Frontal cortex (tissue), 4 donors: ENCODE data around the gene GRIK4. TPM values are rescaled to one million over a fixed set of nuclear protein-coding genes. Genes with fewer than 3 reads are reported as not detected.
"Not testable (repeated sequence)": the region's sequence is repeated elsewhere in the genome, so short reads cannot be mapped to it uniquely, and the experiment has no call there.

Experiments
- DNase-seq, 2 donors: peaks; one replicate each; pipeline ENCODE4 v3.0.0; 2012; ENCODE audit warnings: low spot score in 2 of 2
- FAIRE-seq: peaks from 2 replicates; lab custom pipeline; 2012; peaks lifted over from hg19 to GRCh38; lab: Jason Lieb, UNC
- total RNA-seq: library from RNA; depleted of rRNA; stranded (reverse); fragments of >200 nt; gene quantifications from one replicate; pipeline ENCODE4 v1.2.3, GENCODE V29; 2014
- donor health status: control.
- donor health status: control.
- donor health status: control.

The GRIK4 gene
- total RNA-seq, 1 donor from 2014 or later, result 3.3 TPM

DNA sequence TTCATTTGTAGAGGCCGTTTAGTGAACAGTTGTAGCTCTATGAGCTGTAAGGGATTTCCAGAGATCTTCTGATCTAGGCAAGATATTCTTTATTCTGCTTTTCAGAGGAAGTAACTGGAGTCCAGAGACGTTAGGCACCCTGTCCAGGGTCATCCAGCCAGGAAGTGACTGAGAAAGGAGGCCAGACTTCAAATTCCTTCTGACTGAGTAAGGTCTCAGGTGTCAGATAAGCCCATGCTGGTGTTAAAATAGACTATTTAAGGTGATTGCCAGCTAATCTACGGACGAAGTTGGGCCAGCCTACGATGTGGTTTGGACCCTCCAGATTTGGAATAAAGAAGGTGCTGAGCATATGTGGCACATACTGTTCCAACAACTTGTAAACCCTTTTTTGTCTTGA, 54.6 kb downstream of the GRIK4 start:
- FAIRE-seq, result no peak

DNA sequence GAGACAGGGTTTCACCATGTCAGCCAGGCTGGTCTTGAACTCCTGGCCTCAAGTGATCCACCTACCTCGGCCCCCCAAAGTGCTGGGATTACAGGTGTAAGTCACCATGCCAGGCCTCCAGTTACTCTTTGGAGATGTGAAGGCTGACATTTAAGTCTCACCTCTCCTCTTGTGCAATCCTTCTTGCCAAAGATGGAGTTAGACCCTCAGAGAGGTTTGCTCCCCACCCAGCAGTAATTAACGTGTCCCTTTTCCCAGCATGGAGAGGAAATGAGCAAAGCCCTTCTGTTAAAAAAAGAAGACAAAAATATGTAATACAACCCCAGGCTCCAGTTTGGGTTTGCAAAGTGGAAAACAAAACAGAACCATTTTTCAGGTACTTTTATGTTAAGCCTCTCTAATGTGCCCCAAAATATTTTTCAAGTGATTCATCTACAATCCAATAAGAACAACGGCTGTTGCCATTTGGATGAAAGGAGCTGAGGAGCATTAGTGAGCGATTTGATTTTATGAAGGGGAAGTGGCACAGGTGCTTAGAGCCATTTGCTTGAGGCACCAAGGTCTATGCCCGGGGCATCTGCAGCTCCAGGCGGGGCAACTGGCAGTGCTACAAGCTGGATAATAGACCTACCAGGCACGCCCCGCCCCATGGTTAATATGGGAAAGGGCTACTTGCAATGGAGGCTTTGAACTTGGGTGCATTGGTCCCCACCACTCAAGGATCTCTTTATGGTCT, 57.2 kb downstream of the GRIK4 start:
- no peak for FAIRE-seq
- DNase-seq, result no peak

More for the DNA sequence above, 54.6 kb downstream of the GRIK4 start:
- DNase-seq, result no peak

DNA sequence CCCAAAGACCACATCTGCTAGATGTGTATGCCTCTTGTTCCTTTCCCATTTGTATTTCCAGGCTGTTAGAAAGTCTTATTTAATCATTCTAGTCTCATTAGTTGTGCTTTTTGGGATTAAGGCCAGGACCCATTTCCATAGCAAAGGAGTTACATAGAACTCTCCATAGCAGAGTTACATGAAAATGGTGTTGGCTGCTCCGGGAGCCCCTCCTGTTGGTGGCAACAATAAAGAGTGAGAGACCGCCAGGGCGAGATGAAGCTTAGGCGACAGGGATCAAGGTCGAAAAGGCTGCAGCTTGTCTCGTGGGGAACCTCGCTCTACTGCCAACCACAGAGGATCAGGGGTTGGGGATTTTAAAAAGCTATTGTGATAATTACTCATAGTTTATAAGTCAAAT, 58.3 kb downstream of the GRIK4 start:
- DNase-seq (no peak), FAIRE-seq (no peak)

DNA sequence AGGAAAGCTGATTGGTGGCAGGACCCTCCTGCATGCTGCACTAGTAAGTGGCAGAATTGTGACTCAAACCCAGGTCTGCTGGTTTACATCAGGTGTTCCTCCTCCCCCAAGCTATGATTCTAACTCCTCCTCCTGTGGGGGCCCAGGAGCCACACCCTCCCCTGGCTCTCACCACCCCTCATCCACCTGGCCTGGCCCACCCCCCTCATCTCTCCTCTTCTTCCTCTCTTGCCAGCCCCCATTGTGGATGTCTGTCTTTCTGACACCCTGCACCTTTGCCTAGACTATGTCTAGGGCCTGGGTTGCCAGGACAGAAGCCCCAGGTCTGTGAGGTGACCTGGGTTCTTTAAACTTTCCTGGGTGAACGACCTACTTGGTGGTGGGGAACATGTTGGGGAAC, 59.9 kb downstream of the GRIK4 start:
- FAIRE-seq, result no peak
- DNase-seq, result no peak

DNA sequence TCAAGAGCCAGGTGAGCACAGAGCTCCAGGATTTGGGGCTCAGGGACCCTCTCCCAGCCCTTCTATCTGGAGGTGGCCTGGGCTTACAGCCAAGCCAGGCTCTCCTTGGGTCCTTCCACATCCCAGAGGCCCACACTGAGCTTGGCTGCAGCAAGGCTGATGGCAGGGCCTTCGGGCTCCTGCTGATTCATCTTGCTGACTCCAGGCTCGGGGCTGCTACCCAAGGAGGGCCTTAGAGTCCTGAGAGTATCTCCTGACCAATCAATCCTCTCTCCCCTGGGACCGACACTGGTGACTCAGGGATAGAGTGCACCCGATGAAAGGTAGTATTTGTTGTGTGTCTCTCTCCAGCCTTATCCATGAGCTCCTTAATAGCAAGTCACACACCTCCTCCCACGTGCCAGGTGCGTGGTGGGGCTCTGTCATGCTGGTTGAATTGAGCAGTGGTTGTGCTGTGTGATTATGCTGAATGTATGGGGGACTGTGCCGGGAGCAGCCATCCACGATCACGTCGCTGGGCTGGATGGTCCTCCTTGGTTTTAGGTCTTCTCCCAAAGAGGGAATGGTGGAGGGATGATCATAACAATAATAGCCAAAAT, 62.3 kb downstream of the GRIK4 start:
- DNase-seq, result no peak
- no peak for FAIRE-seq

DNA sequence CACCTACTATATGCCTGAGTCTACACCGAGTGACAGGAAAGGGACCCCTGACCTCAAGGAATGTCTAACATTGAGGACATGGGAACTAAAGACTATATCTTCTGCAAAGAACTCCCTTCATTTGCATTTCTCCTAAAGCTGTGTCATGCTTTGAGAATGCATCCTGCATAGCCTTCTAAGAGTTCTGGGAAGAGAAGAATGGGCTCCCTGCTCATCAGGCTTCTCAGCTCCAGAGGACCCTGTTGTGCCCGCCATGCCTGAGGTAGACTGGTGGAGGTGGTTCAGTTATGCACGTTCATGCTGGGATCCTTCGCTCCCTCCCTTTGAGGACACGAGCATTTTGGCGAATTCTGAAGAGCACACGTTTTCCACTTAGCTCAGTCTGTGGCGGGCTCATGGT, 63.3 kb downstream of the GRIK4 start:
- FAIRE-seq, result no peak
- no peak for DNase-seq

DNA sequence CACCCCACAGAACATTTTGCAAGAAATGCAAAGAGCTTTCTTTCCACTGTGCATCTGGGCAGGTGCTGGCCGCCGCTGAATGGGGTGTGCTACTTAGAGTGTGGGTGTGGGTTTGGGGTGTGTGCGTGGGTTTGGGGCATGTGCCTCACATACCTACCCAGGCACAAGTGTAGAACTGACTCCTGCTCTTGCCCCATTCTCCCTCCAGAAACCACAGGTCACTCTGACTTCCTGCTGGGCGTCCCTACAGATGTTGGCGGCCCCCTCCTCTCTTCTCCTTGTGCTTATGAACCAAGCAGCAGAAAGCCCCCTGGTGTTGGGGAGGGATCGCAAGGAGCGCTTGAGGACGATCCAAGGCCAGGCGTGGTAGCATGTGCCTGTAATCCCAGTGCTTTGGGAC, 63.9 kb downstream of the GRIK4 start:
- FAIRE-seq (no peak), DNase-seq (no peak)

DNA sequence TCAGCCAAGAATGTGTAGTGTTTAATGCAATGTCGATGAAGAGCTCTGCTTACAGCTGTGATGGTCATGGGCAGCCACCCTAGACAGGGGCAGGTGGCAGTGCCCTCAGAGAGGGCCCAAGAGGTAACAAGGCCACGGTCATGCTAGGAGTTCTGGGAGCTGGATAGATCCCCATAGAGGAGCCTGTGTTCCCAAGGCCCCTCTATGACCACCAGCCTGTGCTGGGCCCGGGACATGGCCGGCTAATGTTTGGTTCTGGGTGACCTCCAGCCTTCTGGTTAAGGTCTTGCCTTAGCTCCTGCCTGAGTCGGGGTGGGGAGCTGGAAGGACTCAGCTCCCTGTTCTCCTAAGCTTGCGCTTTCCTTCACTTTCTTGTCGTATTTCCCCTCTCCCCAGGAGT, 65.1 kb downstream of the GRIK4 start:
- no peak for FAIRE-seq
- DNase-seq, result no peak

DNA sequence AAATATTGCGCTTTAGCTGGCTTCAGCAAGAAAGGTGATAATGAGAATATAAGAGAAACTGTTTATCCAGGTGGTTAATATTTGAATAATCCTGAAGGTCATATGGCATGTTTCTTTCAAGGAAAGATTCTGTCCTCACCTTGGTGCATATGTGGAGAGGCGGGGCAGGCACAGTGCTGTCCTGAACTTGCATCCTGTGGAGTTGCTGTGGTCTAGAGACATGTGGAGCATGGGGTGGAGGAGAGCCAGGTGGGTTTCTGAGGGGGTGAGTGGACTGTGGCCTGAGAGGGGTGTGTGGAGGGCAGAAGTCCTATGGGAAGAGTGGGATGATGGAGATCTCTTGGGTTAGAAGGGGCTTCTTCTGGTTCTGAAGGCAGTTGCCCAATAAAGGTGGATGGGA, 65.5 kb downstream of the GRIK4 start:
- FAIRE-seq, result no peak
- no peak for DNase-seq

DNA sequence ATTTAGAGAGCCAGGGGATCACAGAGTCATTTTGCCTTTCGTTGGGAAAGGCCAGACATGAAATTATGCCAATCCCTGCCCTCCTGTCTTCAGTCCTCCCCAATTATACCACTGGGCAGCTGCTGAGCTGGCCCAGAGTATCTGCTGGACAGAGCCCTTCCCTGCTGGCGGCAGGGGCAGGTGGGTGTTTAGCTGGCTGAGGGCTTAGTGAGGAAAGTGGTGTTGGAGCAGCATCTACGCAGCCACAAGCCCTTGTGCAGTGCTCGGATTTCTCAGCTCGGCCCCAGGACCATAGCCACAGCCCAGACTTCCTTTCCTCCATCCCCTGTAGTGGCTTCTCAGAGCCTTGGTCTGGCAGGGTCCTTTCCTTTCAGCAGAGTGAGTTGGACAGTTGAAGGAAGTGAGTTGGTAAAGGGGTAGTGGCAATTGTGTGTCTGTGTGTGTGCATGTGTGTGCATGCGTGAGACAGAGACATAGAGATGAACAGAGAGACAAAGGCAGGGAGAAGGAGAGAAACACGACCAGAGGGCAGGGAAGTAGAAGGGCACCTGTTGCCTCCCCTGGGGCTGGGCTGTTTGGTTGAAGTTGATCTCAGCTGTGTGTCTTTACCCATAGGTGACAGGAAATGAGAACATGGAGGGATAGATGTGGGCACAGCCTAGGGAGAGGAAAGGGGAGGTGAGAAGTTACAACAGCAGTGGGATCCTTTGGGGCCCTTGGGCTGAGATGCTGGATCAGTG, 66.2 kb downstream of the GRIK4 start:
- FAIRE-seq (no peak), DNase-seq (no peak)

DNA sequence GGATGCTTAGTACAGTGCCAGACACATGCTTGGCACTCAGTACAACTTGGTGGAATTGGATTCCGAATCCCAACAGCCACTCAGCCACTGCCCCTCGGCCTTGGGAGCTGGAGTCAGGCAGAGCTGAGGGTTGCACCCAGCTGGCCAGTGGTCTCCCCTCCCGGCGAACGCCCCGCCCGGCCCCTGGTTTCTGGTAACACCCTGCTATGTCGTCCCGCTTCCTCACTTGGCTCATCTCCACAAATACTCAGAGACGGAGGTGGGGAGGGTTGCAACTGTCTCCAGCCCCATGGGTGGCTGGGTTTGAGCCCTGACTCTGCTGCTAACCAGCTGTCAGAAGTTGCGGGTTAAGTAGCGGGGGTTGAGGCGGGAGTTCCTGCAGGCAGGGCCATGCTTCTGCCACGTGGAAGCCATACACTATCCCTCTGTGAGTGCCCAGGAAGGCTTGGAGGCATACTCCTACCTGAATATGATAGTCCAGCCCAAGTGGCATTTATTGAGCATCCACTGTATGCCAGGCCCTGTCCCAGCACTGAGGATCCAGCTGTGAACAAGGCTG, 67.1 kb downstream of the GRIK4 start:
- no peak for FAIRE-seq
- DNase-seq, result no peak

DNA sequence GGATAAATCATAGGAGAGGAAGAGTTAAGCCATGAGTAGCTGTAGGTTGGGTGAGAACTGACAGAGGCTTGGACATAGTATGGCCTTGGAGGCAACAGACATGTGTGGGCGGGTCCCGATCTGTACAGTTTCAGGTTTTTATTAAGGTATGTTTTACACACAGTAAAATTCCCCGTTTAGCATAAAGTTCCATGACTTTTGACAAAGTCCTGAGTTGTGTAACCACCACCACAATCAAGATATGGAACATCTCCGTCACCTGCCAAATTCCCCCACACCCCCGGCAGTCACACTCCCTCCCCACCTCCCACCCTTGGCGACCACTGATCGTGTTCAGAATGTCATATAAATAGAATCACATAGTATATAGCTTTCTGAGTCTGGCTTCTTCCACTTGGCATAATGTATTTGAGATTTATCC, 68.1 kb downstream of the GRIK4 start:
- FAIRE-seq (no peak), DNase-seq (no peak)

DNA sequence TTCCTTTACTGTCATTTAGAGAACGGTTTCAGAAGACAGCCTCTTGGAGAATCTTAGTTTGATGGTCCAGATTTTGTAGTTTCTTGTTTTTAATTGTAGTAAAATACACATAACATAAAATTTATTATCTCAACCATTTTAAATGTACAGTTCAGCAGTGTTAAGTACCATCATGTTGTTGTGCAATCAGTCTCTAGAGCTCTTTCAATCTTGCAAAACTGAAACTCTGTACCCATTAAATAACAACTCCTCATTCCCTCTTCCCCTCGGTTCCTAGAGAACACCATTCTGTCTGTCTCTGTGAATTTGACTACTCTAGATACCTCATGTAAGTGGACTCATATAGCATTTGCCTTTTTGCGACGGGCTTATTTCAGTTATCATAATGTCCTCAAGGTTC, 69.8 kb downstream of the GRIK4 start:
- FAIRE-seq, result no peak
- DNase-seq, result no peak

DNA sequence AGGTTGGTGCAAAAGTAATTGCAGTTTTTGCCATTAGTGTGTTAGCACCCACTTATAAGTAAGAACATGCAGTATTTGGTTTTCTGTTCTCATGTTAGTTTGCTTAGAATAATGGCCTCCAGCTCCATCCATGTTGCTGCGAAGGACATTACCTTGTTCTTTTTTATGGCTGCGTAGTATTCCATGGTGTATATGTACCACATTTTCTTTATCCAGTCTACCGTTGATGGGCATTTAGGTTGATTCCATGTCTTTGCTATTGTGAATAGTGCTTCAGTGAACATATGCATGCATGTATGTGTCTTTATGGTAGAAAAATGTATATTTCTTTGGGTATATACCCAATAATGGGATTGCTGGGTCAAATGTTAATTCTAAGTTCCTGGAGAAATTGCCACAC, 71.0 kb downstream of the GRIK4 start:
- DNase-seq, FAIRE-seq: not testable (repeated sequence)

DNA sequence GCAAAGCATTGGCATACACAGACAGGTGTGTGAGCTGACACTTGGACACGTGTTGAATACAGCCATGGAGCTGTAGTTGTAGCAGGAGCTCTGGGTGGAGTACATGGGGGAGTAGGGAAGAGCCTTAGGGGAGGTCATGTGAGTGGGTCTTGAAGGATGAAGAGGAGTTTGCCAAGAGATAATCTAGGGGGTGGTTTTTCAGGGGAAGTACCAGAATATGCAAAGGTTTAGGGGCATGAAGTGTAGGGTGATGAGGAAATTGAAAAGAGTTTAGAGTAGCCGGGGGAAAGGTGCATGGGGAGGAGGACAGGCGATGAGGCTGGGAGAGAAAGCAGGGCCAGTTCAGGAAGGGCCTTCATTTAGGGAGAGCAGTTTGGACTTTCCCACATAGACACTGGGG, 74.5 kb downstream of the GRIK4 start:
- no peak for DNase-seq
- FAIRE-seq, result no peak

DNA sequence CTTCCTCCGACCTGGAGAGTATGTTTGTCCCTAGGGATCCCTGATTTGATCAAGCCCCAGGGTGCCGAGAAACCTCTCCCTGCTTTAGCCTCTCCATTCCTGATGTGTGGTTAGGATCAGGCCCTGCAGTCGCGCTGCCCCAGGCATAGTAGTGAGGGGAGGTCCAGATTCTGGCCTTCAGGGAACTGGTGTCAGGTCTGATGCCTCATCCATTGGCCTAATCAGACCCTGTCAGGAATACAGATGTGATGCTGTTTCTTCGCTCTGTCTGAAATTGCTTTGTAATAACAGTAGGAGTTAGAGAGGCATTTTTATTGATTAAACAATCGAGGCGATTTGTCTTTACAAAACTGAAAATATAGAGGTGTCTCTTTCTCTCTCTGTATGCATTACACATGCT, 75.2 kb downstream of the GRIK4 start:
- no peak for DNase-seq
- FAIRE-seq, result no peak

DNA sequence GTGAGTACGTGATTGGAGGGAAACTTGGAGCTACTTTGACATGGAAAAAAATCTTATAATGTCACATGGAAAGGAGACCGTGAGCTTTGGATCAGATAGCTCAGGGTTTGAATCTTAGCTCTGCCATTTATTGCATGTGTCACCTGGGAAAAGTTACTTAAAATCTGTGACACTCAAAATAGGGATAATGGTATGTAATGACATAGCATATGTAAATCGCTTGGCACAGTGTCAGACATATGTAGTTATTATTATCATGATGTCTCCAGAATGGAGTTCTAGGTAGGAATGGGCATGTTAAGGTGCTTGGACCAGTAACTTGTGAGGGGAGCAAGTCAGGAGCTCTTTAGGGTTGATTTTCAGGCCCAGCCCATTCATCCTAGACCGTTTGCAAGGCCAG, 75.8 kb downstream of the GRIK4 start:
- FAIRE-seq (no peak), DNase-seq (no peak)

DNA sequence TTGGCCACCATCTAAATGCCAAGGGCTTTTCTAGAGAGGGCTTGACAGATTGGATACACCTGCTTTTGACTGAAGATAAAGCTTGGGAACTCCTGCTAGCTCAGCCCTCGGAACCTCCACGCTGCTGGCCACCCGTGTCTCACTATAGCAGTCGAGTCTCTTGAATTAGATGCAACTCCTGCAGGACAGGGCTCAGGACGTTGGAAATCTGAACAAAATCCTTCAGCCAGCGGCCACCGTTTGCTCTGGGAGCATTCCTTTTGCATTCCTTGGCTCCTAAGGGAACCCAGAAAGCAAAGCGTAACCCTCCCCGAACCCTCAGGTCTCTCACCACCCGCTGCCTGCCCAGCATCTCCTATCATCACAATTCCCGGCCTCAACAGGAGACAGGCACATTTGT, 77.8 kb downstream of the GRIK4 start:
- no peak for DNase-seq
- FAIRE-seq, result no peak

DNA sequence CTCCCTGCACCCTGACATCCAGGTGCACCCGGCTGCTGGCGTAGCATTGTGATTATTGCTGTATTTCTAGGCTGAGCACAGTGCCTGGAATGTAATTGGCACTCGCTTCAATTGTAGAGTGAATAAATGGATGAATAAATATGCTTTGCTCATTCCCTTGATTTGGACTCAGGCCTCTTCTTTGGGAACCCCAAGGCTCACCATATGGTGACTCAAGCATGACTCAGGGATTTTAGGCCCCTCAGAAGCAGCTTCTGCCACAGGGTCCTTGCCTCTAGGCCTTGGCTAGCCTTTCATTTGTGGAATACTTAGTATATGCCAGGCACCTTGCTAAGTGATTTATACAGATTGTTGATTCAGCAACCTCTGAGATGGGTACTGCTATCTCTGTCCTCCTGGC, 78.9 kb downstream of the GRIK4 start:
- no peak for FAIRE-seq
- DNase-seq, result no peak

DNA sequence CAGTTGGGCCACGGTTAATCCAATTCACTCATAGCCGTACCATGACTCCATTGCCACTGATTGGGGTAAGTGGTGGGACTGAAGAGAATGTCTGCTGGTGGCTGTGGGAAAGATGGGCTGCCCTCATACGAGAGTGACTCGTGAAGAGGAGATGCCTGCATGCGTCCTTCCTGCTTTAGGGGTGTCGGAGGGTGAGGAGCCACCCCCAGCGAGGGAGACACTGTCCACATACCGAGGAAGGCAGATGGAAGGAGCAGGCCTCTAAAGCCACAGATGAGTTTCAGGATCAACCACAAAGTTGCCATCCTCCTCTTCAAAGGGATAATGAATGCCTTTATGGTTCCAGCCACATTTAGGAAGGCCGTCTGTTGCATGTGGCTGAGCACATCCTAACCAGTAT, 83.2 kb downstream of the GRIK4 start:
- no peak for FAIRE-seq
- DNase-seq, result no peak

DNA sequence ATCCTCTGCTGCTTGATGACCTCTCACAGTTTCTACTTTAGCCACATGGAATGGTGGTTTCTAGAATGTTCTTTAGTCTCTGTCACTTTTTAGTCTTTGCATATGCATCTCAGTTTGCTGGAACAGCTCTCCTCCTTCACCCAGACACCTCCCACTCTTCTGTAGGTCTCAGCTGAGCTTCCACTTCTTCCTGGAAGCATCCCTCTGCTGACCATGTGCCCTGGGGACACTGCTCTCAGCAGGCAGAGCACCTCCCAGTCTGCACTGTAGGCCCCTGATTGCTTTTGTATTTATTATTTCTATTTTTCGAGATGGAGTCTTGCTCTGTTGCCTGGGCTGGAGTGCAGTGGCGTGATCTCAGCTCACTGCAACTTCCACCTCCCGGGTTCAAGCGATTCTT, 84.0 kb downstream of the GRIK4 start:
- DNase-seq (no peak), FAIRE-seq (no peak)
